ENCODE measurements around the gene DHX36.

Gene DHX36

DNA sequence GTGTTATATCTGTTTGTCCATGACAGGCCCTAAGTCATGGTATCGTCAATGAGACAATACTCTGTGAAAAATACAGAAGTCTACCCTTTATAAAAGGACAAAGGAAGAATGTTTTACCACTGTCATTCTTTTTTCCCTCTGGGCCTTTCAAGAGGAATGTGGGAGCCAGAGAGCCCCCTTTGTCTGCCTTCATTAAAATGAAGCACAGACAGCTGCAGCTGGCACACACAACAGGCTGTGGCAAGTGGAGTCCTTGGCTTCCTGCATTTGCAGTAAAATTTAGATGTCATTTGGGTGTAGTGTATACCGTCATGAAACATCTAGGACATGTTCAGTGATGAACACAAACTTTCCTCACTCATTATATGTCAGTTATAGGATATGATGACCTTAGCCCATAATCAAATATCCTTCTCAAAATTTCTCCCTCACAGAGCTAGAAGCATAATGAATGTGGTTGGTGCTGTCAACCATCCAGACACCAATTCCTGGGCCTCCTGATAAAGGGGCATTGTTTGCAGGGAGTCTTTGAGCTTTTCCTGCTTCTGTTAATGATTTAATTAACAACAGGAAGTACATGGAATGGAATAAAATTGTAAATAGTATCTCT, 76.4 kb downstream of the DHX36 start:
- no peak for DNase-seq (ENCODE audit: low read depth)
- H3K4me3 ChIP-seq (ENCODE audit: low read depth, low read length) = no peak overlapping the region
- TF ChIP-seq, protein P1, sequence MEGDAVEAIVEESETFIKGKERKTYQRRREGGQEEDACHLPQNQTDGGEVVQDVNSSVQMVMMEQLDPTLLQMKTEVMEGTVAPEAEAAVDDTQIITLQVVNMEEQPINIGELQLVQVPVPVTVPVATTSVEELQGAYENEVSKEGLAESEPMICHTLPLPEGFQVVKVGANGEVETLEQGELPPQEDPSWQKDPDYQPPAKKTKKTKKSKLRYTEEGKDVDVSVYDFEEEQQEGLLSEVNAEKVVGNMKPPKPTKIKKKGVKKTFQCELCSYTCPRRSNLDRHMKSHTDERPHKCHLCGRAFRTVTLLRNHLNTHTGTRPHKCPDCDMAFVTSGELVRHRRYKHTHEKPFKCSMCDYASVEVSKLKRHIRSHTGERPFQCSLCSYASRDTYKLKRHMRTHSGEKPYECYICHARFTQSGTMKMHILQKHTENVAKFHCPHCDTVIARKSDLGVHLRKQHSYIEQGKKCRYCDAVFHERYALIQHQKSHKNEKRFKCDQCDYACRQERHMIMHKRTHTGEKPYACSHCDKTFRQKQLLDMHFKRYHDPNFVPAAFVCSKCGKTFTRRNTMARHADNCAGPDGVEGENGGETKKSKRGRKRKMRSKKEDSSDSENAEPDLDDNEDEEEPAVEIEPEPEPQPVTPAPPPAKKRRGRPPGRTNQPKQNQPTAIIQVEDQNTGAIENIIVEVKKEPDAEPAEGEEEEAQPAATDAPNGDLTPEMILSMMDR (conservative IDR thresholded peaks at IDR 0.05; ENCODE audit: low read depth, low read length) = no peak

DNA sequence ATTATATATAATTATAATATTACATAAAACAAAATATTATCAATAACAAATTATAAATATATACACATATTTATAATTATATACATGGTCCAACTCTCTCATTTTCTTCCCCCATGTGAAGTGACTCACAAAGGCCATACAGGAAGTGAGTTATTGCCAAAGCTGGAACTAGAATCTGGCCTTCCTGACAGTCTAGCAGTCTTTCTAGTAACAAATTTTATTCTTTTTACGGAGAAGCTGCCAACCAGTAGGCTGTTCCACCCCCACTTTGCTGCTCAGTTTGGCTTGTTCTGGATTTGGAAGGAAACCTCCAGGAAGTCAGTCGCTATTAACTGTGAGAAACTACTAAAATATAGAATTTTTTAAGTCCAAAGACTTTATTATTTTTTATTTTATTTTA, 79.6 kb downstream of the DHX36 start:
- peak; percentile 52 for DNase-seq (ENCODE audit: low read depth)
- TF ChIP-seq, protein P1 (conservative IDR thresholded peaks at IDR 0.05; ENCODE audit: low read depth, low read length) = no peak
- H3K4me3 ChIP-seq (ENCODE audit: low read depth, low read length) = no peak overlapping the region

DNA sequence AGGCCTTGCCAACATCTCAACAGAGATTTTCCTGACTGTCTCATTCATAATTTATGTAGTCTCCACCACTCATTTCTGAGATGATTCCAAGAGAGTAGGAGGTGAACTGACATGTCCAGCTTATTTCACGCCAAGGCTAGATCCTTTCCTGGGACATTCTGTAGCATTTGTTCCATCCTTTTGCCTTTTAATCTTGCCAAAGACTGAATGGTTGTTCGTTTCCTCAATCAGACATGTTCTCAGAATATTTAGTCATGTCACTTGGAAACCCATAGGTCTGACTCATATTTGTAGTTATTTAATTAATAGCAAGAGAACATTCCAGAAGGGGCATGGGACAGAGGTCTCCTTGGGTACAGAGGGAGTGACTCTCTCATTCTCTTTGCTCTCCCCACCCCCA, 80.9 kb downstream of the DHX36 start:
- DNase-seq (ENCODE audit: low read depth) = peak; percentile 51
- no peak overlapping the region for H3K4me3 ChIP-seq (ENCODE audit: low read depth, low read length)
- TF ChIP-seq, protein P1 (conservative IDR thresholded peaks at IDR 0.05; ENCODE audit: low read depth, low read length) = no peak

DNA sequence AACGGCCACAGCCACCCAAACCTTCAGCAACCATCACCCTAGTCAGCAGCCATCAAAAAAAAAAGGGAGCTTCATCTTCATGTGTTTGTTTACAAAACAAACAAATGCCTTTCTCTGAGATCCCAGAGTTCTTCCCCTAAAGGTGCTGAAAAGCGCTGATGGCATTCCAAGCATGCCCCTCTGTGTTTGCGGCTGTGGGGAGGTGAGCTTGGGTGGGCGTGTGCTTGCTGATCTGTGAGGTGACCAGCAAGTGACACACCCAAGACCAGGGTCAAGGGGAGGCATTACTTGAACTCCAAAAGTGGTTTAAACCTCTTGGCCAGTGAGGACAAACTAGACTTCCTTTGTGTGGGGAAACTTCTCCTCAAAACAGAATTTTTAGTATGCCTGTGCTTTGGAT, 81.5 kb downstream of the DHX36 start:
- TF ChIP-seq, protein P1 (conservative IDR thresholded peaks at IDR 0.05; ENCODE audit: low read depth, low read length) = no peak
- H3K4me3 ChIP-seq (ENCODE audit: low read depth, low read length) = no peak overlapping the region
- no peak for DNase-seq (ENCODE audit: low read depth)

DNA sequence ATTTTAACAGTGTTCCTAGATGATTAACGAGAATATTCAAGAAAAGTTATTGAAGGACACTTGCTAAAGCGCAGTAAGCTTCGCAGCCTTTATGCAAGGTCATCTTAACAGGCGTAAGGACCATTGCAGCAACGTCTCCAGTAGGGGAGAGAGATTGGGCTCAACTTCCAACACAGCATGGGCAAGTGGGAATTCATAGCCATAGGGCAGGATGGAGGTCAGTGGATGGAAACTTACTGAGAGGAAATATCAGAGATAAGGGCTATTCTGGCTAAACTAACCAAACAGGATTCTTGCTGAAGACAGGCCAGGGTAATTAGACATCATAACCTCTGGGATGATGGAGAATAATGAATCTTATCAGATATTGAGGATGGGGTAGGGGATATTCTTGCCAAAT, 82.8 kb downstream of the DHX36 start:
- H3K4me3 ChIP-seq (ENCODE audit: low read depth, low read length) = no peak overlapping the region
- no peak for DNase-seq (ENCODE audit: low read depth)
- TF ChIP-seq, protein P1 (conservative IDR thresholded peaks at IDR 0.05; ENCODE audit: low read depth, low read length) = no peak

DNA sequence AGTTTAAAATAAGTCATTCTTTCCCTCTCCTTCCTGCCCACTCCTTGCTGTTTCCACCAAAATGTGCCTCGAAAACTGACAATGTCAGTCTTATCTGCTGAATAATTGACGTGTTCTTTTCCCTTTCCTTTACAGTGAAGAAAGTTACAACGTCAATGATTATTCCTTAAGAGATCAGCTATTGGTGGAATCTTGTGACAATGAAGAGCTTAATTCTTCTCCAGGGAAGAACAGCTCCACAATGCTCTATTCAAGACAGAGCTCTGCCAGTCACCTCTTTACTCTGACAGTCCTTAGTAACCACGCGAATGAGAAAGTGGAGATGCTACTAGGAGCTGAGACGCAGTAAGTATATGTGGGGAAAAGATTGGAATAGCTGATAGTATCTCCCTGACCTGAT, 84.1 kb downstream of the DHX36 start:
- TF ChIP-seq, protein P1 (conservative IDR thresholded peaks at IDR 0.05; ENCODE audit: low read depth, low read length) = no peak
- no peak overlapping the region for H3K4me3 ChIP-seq (ENCODE audit: low read depth, low read length)
- DNase-seq (ENCODE audit: low read depth) = no peak

DNA sequence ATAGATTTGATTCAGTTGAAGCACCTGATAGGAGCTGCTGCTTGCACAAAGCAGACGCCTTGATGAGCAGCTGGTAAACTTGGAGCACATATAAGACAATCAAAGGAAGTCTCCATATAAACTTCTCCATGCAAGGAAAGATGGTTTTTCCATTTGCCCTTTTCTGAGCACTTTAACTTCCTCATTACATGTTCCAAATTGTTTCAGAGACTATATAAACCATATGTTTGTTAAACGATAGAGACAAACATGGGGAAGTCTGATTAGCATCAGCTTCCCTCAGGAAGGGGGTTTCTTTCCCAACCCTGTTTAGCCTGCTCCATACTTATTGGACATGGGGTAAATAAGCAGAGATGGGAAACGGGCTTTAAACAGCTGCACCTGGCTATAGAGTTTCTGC, 88.0 kb downstream of the DHX36 start:
- no peak overlapping the region for H3K4me3 ChIP-seq (ENCODE audit: low read depth, low read length)
- no peak for DNase-seq (ENCODE audit: low read depth)
- TF ChIP-seq, protein P1 (conservative IDR thresholded peaks at IDR 0.05; ENCODE audit: low read depth, low read length) = no peak

Data from choroid plexus epithelial cell (primary cell).